Astrocyte (in vitro differentiated cells and primary cell): ENCODE measurements around the gene IL9. TPM values are rescaled to one million over a fixed set of nuclear protein-coding genes. Genes with fewer than 3 reads are reported as not detected.

ENCODE experiments used
- DNase-seq: peaks from one replicate; pipeline ENCODE4 v3.0.0-alpha.2; 2010; ENCODE audit warnings: low read depth
- FAIRE-seq: peaks from 2 replicates; lab custom pipeline; 2011; peaks lifted over from hg19 to GRCh38; lab: Jason Lieb, UNC
- H2AFZ ChIP-seq: 2 replicates; pipeline ENCODE4 v1.6.0; 2012; ENCODE audit warnings: low read depth, low read length, inconsistent platforms
- H3K27ac ChIP-seq: 2 replicates; pipeline ENCODE4 v1.5.1; 2011; ENCODE audit warnings: low read depth, low read length, inconsistent platforms
- H3K27me3 ChIP-seq: 2 replicates; pipeline ENCODE4 v1.6.0; 2011; ENCODE audit warnings: low read length, inconsistent platforms; ENCODE audit not compliant: insufficient read depth
- H3K36me3 ChIP-seq: 2 replicates; pipeline ENCODE4 v1.5.1; 2011; ENCODE audit warnings: low read length, inconsistent platforms; ENCODE audit not compliant: insufficient read depth
- H3K4me1 ChIP-seq: 2 replicates; pipeline ENCODE4 v1.5.1; 2011; ENCODE audit warnings: low read length, inconsistent platforms; ENCODE audit not compliant: insufficient read depth
- H3K4me2 ChIP-seq: 2 replicates; pipeline ENCODE4 v1.6.0; 2012; ENCODE audit warnings: low read length, inconsistent platforms
- H3K4me3 ChIP-seq: 2 replicates; pipeline ENCODE4 v1.5.1; 2011; ENCODE audit warnings: low read depth, mild to moderate bottlenecking, low read length, inconsistent platforms; ENCODE audit not compliant: insufficient read depth
- H3K79me2 ChIP-seq: 2 replicates; pipeline ENCODE4 v1.6.0; 2012; ENCODE audit warnings: mild to moderate bottlenecking, low read length, inconsistent platforms; ENCODE audit not compliant: insufficient read depth
- H3K9ac ChIP-seq: 2 replicates; pipeline ENCODE4 v1.6.0; 2012; ENCODE audit warnings: mild to moderate bottlenecking, low read length, inconsistent platforms
- H3K9me3 ChIP-seq: 2 replicates; pipeline ENCODE4 v1.5.1; 2012; ENCODE audit warnings: low read depth, mild to moderate bottlenecking, low read length, inconsistent platforms; ENCODE audit not compliant: insufficient read depth
- H4K20me1 ChIP-seq: 2 replicates; pipeline ENCODE4 v1.6.0; 2012; ENCODE audit warnings: low read length, inconsistent platforms; ENCODE audit not compliant: insufficient read depth
- H3K27ac Mint-ChIP-seq: one replicate; pipeline ENCODE4 v1.8.0; 2021; ENCODE audit warnings: mild to moderate bottlenecking, mixed read lengths; ENCODE audit not compliant: unreplicated experiment
- H3K27me3 Mint-ChIP-seq: one replicate; pipeline ENCODE4 v1.8.0; 2021; ENCODE audit warnings: low read depth, mixed read lengths; ENCODE audit not compliant: unreplicated experiment
- H3K36me3 Mint-ChIP-seq: one replicate; pipeline ENCODE4 v1.8.0; 2021; ENCODE audit warnings: low read depth, mixed read lengths; ENCODE audit not compliant: unreplicated experiment
- H3K4me1 Mint-ChIP-seq: one replicate; pipeline ENCODE4 v1.8.0; 2021; ENCODE audit warnings: low read depth, mixed read lengths; ENCODE audit not compliant: unreplicated experiment
- H3K4me3 Mint-ChIP-seq: one replicate; pipeline ENCODE4 v1.8.0; 2021; ENCODE audit warnings: mild to moderate bottlenecking, moderate library complexity, mixed read lengths; ENCODE audit not compliant: unreplicated experiment
- H3K9me3 Mint-ChIP-seq: one replicate; pipeline ENCODE4 v1.8.0; 2021; ENCODE audit warnings: mild to moderate bottlenecking, mixed read lengths; ENCODE audit not compliant: unreplicated experiment
- CTCF ChIP-seq: IDR thresholded peaks from 2 replicates; pipeline ENCODE4 v1.5.1; 2011; ENCODE audit warnings: low read depth, mild to moderate bottlenecking, inconsistent platforms, low read length, moderate library complexity; ENCODE audit not compliant: insufficient read depth
- EZH2 ChIP-seq: IDR thresholded peaks from 2 replicates; pipeline ENCODE4 v1.6.1; 2012; ENCODE audit warnings: mild to moderate bottlenecking, low read length, inconsistent platforms; ENCODE audit not compliant: insufficient read depth
- total RNA-seq: library from RNA; stranded (reverse); gene quantifications from 2 replicates; pipeline ENCODE4 v1.2.1, GENCODE V29; 2021

The IL9 gene
- total RNA-seq, 1 donor from 2014 or later = not detected

DNA sequence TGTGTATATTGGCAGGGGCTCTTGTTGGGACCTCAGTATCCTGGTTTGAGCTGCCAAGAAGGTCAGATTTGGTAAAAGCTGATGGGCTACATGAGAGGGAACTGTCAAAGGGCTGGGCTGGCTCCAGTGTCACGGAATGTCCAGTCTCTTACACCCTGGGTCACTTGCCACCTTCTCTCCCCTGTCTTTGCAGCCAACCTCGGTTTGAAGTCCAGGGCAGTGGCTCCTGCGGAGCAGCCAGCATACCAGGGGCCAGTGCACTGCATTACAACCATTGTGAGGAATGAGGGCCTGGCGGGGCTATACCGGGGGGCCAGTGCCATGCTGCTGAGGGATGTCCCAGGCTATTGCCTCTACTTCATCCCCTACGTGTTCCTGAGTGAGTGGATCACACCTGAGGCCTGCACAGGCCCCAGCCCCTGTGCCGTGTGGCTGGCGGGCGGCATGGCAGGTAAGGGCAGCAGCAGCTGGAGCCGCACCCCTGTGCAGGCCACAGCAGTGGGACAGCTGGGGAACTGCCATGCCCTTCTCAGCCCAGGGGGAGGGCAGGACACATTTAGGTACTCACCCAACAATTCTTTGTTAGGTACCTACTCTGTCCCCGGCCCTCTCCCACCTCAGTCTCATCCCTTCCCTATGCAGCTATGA, 24.2 kb downstream of the IL9 start:
- Mint-ChIP-seq H3K27me3 (peaks cover 45% of the 10 kb centered on the region), H3K4me3 (no peak overlapping the region), H3K4me1 (no peaks in the 10 kb centered on the region), H3K36me3 (no peaks in the 10 kb centered on the region), H3K9me3 (no peaks in the 10 kb centered on the region), H3K27ac (no peak overlapping the region)
- TF ChIP-seq EZH2 (no peak), CTCF (no peak)
- DNase-seq (no peak), FAIRE-seq (no peak)
- Histone ChIP-seq H3K79me2 (no peaks in the 10 kb centered on the region), H3K4me2 (no peak overlapping the region), H3K36me3 (no peaks in the 10 kb centered on the region), H4K20me1 (no peaks in the 10 kb centered on the region), H3K9me3 (no peaks in the 10 kb centered on the region), H3K27ac (no peak overlapping the region), H3K4me1 (no peaks in the 10 kb centered on the region), H2AFZ (no peak overlapping the region), H3K4me3 (no peak overlapping the region), H3K9ac (no peak overlapping the region), H3K27me3 (peaks cover 26% of the 10 kb centered on the region)

GRCh38 chr5:135869935-135870334, 25.7 kb downstream of the IL9 start:
- H3K4me3 ChIP-seq = no peak overlapping the region
- FAIRE-seq (no peak), DNase-seq (no peak)
- H3K4me1 ChIP-seq = no peaks in the 10 kb centered on the region
- peaks cover 42% of the 10 kb centered on the region for H3K27me3 Mint-ChIP-seq
- H3K36me3 Mint-ChIP-seq = no peaks in the 10 kb centered on the region
- no peak overlapping the region for H3K4me2 ChIP-seq
- H4K20me1 ChIP-seq = no peaks in the 10 kb centered on the region
- no peak overlapping the region for H3K27ac ChIP-seq
- H3K9me3 ChIP-seq = no peaks in the 10 kb centered on the region
- H3K4me1 Mint-ChIP-seq = no peaks in the 10 kb centered on the region
- H3K27me3 ChIP-seq = peaks cover 18% of the 10 kb centered on the region
- H3K27ac Mint-ChIP-seq = no peak overlapping the region
- no peak overlapping the region for H3K4me3 Mint-ChIP-seq
- no peak overlapping the region for H3K9ac ChIP-seq
- no peaks in the 10 kb centered on the region for H3K79me2 ChIP-seq
- no peaks in the 10 kb centered on the region for H3K9me3 Mint-ChIP-seq
- H2AFZ ChIP-seq = no peak overlapping the region
- TF ChIP-seq EZH2 = no peak
- TF ChIP-seq CTCF = no peak
- no peaks in the 10 kb centered on the region for H3K36me3 ChIP-seq

- FAIRE-seq = no peak
- Histone ChIP-seq H3K4me3 (no peak overlapping the region), H4K20me1 (no peaks in the 10 kb centered on the region), H3K79me2 (no peaks in the 10 kb centered on the region), H3K27ac (no peak overlapping the region), H3K9me3 (no peaks in the 10 kb centered on the region), H3K4me2 (no peak overlapping the region), H3K4me1 (no peaks in the 10 kb centered on the region), H2AFZ (no peak overlapping the region), H3K36me3 (no peaks in the 10 kb centered on the region), H3K9ac (no peak overlapping the region), H3K27me3 (peaks cover 16% of the 10 kb centered on the region)
- Mint-ChIP-seq H3K9me3 (peaks cover 1% of the 10 kb centered on the region), H3K4me3 (no peak overlapping the region), H3K36me3 (no peaks in the 10 kb centered on the region), H3K27me3 (peaks cover 40% of the 10 kb centered on the region), H3K4me1 (no peaks in the 10 kb centered on the region), H3K27ac (no peak overlapping the region)
- TF ChIP-seq CTCF = no peak
- no peak for TF ChIP-seq EZH2
- DNase-seq = no peak
These were observed 26.4 kb downstream of the IL9 start for GRCh38 chr5:135869276-135869675.
